Measurements from ENCODE around the gene DHX34. TPM values are rescaled to one million over a fixed set of nuclear protein-coding genes. Genes with fewer than 3 reads are reported as not detected.

Gene DHX34
- polyA plus RNA-seq, 3 donors, result 3.4 to 34.4 (median 3.8) TPM

DNA sequence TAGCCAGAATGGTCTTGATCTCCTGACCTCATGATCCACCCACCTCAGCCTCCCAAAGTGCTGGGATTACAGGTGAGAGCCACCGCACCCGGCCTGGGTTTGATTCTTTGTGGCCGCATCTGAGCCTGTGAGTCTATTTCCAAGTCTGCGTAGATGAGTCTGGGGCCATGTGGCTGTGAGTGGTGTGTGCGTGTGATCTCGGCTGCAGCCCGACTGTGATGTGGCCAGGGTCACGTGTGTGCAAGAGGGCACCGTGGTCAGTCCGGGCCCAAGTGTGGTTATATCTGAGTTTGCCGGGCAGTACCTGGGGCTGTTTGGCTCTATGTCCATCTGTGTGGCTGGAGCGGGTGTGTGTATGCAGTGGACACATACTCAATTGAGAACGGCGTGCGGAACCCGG is 64.8 kb downstream of the DHX34 start:
- peaks cover 0 to 5% of the 10 kb centered on the region in 2 donors for H3K4me1 ChIP-seq (ENCODE audit: control insufficient read depth in 1 of 2, insufficient read depth in 2 of 2, low read length in 2 of 2)
- Mint-ChIP-seq H3K4me3 (peak overlapping the region in 1 of 2 donors; percentile 13), H3K36me3 (peaks cover 0 to 2% of the 10 kb centered on the region in 2 donors), H3K9me3 (peaks cover 0 to 11% (median 6%) of the 10 kb centered on the region in 7 donors), H3K27me3 (ENCODE audit: low read depth in 3 of 3) (peaks cover 57 to 75% (median 59%) of the 10 kb centered on the region in 3 donors), H3K4me1 (peaks cover 9% of the 10 kb centered on the region), H3K27ac (no peak overlapping the region)
- H3K27ac ChIP-seq (ENCODE audit: low read depth in 1 of 2, low read length in 2 of 2), result no peak overlapping the region
- intact Hi-C loops (cut with micrococcal nuclease), result no loop called here
- H3K4me3 ChIP-seq (replicated peaks in 1 of 3; ENCODE audit: low read depth in 2 of 3, low read length in 3 of 3), result no peak overlapping the region
- TF ChIP-seq, protein P1, sequence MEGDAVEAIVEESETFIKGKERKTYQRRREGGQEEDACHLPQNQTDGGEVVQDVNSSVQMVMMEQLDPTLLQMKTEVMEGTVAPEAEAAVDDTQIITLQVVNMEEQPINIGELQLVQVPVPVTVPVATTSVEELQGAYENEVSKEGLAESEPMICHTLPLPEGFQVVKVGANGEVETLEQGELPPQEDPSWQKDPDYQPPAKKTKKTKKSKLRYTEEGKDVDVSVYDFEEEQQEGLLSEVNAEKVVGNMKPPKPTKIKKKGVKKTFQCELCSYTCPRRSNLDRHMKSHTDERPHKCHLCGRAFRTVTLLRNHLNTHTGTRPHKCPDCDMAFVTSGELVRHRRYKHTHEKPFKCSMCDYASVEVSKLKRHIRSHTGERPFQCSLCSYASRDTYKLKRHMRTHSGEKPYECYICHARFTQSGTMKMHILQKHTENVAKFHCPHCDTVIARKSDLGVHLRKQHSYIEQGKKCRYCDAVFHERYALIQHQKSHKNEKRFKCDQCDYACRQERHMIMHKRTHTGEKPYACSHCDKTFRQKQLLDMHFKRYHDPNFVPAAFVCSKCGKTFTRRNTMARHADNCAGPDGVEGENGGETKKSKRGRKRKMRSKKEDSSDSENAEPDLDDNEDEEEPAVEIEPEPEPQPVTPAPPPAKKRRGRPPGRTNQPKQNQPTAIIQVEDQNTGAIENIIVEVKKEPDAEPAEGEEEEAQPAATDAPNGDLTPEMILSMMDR (IDR thresholded peaks at IDR 0.05), result no peak
- H4K20me1 ChIP-seq (ENCODE audit: insufficient read depth, low read length), result no peaks in the 10 kb centered on the region
- H3K36me3 ChIP-seq (replicated peaks in 1 of 2; ENCODE audit: control insufficient read depth in 1 of 2, insufficient read depth in 2 of 2, low read length in 2 of 2), result no peaks in the 10 kb centered on the region
- peaks cover 21 to 35% of the 10 kb centered on the region in 2 donors for H3K27me3 ChIP-seq (ENCODE audit: control insufficient read depth in 2 of 2, insufficient read depth in 2 of 2, low read length in 2 of 2)
- 94% methylated on average over 14 of the region's 16 CpGs for WGBS (ENCODE audit: insufficient coverage)
- no peaks in the 10 kb centered on the region for H3K79me2 ChIP-seq (ENCODE audit: insufficient read depth, low read length)
- DNase-seq, result no peak
- H3K9me3 ChIP-seq (replicated peaks in 1 of 2; ENCODE audit: control insufficient read depth in 1 of 2, insufficient read depth in 1 of 2, low read length in 2 of 2), result peaks cover 0 to 11% of the 10 kb centered on the region in 2 donors
- H3K9ac ChIP-seq (ENCODE audit: insufficient read depth, low read length, poor library complexity, severe bottlenecking), result no peak overlapping the region
- H2AFZ ChIP-seq (ENCODE audit: insufficient read depth, low read depth, low read length, poor library complexity, severe bottlenecking), result no peak overlapping the region
- H3K4me2 ChIP-seq (replicated peaks; ENCODE audit: extremely low read depth, low read length, poor library complexity, severe bottlenecking), result no peak overlapping the region

DNA sequence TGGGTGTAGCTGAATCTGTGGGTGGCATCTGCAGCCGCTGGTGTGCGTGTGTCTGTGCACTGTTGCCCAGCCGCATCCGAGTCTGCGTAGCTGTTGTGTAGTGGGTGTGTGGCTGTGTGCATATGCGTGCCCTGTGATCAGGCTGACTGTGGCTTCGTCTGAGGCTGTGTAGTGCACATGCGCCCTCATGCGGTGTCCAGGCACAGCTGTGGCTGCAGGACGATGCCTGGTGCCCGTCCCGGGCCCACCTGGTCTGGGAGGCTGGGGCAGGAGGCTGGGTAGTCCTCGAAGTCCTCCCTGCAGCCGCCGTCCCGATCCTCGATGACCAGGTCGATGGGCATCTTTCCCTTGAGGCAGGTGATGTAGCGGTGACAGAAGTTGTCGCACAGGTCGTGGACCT is 65.4 kb downstream of the DHX34 start:
- H4K20me1 ChIP-seq (ENCODE audit: insufficient read depth, low read length), result no peaks in the 10 kb centered on the region
- no peak overlapping the region for H3K27ac Mint-ChIP-seq
- no peaks in the 10 kb centered on the region for H3K36me3 ChIP-seq (replicated peaks in 1 of 2; ENCODE audit: control insufficient read depth in 1 of 2, insufficient read depth in 2 of 2, low read length in 2 of 2)
- H3K4me3 ChIP-seq (replicated peaks in 1 of 3; ENCODE audit: low read depth in 2 of 3, low read length in 3 of 3), result no peak overlapping the region
- intact Hi-C loops (cut with micrococcal nuclease), result no loop called here
- peaks cover 0 to 9% of the 10 kb centered on the region in 2 donors for H3K4me1 ChIP-seq (ENCODE audit: control insufficient read depth in 1 of 2, insufficient read depth in 2 of 2, low read length in 2 of 2)
- peaks cover 56 to 73% (median 57%) of the 10 kb centered on the region in 3 donors for H3K27me3 Mint-ChIP-seq (ENCODE audit: low read depth in 3 of 3)
- H3K27ac ChIP-seq (ENCODE audit: low read depth in 1 of 2, low read length in 2 of 2), result no peak overlapping the region
- H3K9ac ChIP-seq (ENCODE audit: insufficient read depth, low read length, poor library complexity, severe bottlenecking), result no peak overlapping the region
- no peak overlapping the region for H3K4me2 ChIP-seq (replicated peaks; ENCODE audit: extremely low read depth, low read length, poor library complexity, severe bottlenecking)
- H3K79me2 ChIP-seq (ENCODE audit: insufficient read depth, low read length), result no peaks in the 10 kb centered on the region
- H3K4me1 Mint-ChIP-seq, result peaks cover 9% of the 10 kb centered on the region
- H3K4me3 Mint-ChIP-seq, result peak overlapping the region in 1 of 2 donors; percentile 13
- H3K36me3 Mint-ChIP-seq, result peaks cover 0 to 2% of the 10 kb centered on the region in 2 donors
- 79% methylated on average over 17 of the region's 21 CpGs for WGBS (ENCODE audit: insufficient coverage)
- no peak overlapping the region for H2AFZ ChIP-seq (ENCODE audit: insufficient read depth, low read depth, low read length, poor library complexity, severe bottlenecking)
- peaks cover 0 to 13% of the 10 kb centered on the region in 2 donors for H3K9me3 ChIP-seq (replicated peaks in 1 of 2; ENCODE audit: control insufficient read depth in 1 of 2, insufficient read depth in 1 of 2, low read length in 2 of 2)
- peak in 1 of 3 donors; percentile 19 for DNase-seq
- peaks cover 0 to 11% (median 6%) of the 10 kb centered on the region in 7 donors for H3K9me3 Mint-ChIP-seq
- H3K27me3 ChIP-seq (ENCODE audit: control insufficient read depth in 2 of 2, insufficient read depth in 2 of 2, low read length in 2 of 2), result peaks cover 23 to 37% of the 10 kb centered on the region in 2 donors
- TF ChIP-seq, protein P1 (IDR thresholded peaks at IDR 0.05), result peak; percentile 17
